ENCODE measurements around the gene PRPS1L1.

Gene PRPS1L1

GRCh38 chr7:18004372-18004771, 23.3 kb downstream of the PRPS1L1 start:
- DNase-seq, result no peak

DNA sequence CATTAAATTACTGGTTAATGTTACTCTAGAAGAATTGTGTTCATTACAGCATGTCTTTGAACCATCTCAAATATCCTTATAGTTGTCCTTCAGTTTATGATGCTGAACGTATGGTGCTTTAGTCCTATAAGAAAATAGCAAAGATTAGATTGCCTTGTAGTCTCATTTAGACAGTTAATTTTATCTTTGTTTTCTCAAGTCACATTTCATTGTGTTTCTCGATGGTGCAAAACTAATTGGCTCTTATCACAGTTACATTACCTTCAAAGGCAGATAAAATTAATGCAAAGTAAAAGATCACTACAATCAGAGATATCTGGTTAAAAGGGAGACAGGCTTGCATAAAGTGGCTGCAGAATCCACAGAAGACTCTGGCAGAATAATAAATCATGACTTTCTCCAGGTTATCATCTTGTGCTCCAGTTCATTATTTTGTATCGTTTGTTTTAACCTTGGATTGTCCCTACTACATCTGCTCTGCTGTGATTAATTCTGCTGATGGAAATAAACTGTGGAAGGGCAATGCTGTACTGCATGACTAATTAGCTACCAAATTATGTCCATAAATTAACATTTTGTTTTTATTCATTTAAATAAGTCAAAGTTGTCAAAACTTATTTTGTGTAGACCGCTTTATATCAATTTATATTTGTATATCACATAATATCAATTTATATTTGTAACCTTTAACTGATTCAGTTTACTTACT, 24.2 kb downstream of the PRPS1L1 start:
- no peak for DNase-seq

- no peak for DNase-seq
Measured at GRCh38 chr7:17998692-17999091, 29.0 kb downstream of the PRPS1L1 start.

- DNase-seq, result no peak
Measured at GRCh38 chr7:17996442-17997223, 31.0 kb downstream of the PRPS1L1 start.

- DNase-seq, result no peak
Measured at GRCh38 chr7:17996040-17996439, 31.6 kb downstream of the PRPS1L1 start.

DNA sequence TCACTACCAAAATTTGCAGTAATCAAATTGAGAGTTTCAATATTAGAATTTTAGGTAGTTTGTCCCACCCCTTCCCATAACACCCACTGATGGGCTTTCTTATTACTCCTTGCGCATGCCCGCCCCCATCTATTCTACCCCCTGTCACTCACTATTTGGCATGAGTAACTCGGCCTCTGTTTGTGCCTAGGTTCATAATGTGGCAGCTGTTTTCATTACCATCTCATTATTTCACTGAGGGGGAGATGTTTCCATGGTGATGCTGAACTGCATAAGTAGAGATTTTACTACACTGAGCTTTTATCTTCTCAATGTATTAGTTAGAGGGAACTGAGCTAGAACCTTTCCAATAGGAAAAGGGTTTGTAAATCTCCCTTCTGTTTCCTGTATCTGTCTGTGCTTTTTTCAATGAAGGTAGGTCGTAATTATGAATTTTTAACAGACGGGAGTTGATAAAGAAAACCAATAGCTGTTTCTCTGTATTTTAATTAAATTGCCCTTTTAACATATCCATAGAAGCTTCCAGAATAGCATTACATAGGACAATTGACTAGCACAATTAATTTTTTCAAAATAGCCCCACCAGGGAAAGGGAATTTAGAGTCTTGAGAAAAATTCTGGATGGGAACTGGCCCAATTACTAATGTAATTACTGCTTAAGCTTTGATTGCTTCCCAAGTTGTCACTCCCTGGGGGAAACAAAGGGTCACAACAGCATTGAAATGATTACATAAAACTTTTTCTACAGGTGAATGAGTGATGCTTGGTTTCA, 33.4 kb downstream of the PRPS1L1 start:
- peak; percentile 34 to 38 for DNase-seq

DNA sequence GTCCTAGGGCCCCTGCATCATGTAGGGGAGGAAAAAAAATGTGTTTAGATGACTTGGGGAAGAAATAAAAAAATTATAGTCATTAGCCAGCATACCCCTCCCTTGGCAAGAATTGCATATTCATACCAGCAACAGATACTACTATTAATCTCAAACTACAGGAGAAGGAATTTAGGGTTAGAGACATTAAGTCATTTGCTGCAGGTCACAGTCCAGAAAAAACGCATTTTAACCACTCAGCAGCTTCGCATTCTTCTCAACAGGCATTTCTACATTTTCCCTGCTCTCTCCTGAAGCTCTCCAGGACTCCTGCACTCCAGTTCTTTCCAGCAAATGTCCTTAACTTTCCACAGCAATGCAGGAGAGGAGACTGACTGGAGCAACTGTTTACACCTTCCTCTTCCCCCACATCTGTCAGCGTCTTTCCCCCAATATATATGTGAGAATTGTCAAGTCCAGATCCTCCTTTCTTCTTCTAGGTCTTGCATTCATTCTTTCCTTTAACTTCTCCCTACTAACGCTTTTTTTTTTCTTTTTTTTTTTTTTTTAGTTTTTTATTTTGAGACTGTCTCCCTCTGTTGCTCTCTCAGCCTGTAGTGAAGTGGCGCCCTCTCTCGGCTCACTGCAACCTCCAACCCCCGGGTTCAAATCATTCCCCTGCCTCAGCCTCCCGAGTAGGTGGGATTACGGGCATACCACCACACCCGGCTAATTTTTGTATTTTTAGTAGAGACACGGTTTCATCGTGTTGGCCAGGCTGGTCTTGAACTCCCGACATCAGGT, 35.6 kb downstream of the PRPS1L1 start:
- peak; percentile 35 to 41 for DNase-seq

DNA sequence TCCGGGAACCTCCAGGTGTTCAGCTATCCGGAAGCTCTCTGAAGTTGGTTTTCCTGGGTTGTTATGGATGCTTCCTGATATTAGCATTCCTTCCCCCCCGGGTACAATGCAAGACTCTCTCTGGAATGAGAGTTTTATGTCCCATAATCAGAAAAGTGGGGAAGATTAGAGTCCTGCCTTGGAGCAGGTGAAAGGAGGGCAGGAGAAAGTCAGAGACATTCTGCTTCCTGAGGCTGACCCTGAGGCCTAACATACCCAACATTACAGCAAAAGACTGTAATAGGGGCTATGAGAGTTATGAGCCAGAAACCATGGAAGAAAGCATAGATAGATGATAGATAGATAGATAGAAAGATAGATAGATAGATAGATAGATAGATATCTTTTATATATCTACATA, 36.9 kb downstream of the PRPS1L1 start:
- no peak for DNase-seq

- DNase-seq, result no peak
Measured at GRCh38 chr7:17989546-17989945, 38.1 kb downstream of the PRPS1L1 start.

DNA sequence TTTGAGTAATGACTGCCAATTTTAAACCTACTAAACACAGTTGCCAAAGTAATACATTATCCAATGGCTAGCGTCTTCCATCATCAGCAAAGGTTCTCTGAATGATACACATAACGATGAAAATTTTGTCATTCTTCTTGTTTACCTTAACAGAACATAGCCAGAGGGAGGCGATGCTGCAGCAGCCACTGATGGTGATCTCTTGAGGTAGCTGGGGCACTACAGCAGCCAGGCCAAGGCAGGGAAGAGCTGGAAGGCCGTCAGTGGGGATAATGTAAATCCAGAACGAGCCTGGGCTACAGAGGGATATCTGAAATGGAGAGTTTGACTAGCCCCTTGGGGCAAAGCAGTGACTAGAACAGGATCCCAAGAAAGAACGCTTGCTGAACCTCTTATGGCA, 38.8 kb downstream of the PRPS1L1 start:
- DNase-seq, result no peak

- DNase-seq, result no peak
Measured at GRCh38 chr7:17988141-17988540, 39.5 kb downstream of the PRPS1L1 start.

GRCh38 chr7:17986851-17987250, 40.8 kb downstream of the PRPS1L1 start:
- DNase-seq, result no peak

DNA sequence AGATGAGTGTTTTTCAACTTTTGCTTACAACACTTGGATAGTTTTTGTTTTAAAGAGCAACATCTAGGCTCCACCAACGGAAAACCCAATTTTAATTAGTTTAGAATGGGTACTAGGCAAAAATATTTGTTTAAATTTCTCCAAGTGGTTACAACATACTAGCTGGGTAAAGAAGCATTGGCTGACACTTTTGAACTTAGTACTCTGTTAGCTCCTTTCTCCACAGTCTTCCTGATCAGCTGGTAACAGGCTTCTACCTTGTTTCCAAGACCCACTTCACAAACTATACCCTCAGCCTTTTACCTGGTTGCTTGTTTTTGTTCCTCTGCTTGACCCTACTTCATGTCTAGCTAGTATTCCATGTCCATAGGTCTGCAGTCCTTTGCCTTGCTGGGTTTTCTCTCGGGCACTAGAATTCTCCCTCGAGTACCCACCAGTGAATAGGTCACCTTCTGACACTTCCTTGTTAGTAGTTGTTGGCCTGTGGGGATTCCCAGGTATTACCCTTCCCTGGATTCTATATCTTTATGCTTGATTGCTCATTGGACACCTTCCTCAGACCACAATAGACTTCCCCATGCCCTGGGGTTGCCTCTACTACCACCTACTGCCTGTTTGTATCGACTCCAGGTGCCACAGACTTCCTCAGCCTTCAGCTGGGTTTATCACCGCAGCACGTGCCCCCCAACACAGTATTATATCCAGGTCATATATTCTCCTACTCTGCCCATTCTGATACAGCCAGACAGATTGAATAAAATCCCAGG, 42.0 kb downstream of the PRPS1L1 start:
- DNase-seq, result no peak

DNA sequence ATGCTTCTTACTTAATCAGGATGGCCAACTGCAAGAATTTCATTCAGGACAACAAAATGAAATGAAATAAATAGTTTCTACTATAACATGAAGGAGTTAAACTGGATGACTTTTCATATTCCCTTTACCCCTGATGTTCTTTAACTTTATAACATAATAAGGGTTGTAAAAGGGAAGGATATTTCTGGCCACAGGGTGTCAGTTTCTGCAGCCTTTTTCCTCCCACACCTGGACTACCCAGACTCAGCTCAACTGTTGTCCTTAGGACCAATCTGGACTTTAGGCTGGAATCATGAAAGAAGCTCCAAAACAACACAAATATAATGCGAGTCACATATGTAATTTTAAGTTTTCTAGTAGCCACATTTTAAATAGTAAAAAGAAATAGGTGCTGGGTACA, 43.4 kb downstream of the PRPS1L1 start:
- no peak for DNase-seq

GRCh38 chr7:17983221-17984062, 44.2 kb downstream of the PRPS1L1 start:
- DNase-seq, result no peak

DNA sequence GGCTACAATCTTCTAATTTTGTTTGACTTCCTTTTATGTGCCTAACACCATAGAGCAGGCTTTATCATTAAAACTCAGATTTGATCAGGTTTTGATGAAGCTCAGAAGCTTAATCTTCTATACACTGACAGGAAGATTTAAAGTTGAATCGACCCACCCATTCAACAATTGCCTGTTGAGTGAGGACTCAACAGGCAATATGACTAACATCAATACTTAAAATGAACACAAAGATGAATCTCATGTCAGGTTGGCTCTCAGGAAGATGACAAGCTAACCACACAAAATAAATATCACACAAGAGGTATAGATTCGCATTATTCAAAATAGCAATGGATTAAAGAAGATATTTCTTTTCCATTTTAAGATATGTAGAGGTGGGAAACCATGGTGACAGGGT, 50.7 kb downstream of the PRPS1L1 start:
- no peak for DNase-seq

All from activated CD4-positive, alpha-beta T cell treated with anti-CD3 and anti-CD28 coated beads, Interleukin-2, amount 50 U/mL, for 48 hours (primary cell).